GM21367 (cell line): ENCODE results near the gene LRRIQ1.

Source experiments
- ATAC-seq: cut with Tn5 transposase; IDR thresholded peaks from one replicate; pipeline ENCODE4 v1.9.1; 2021; ENCODE audit not compliant: unreplicated experiment

LRRIQ1 gene

DNA sequence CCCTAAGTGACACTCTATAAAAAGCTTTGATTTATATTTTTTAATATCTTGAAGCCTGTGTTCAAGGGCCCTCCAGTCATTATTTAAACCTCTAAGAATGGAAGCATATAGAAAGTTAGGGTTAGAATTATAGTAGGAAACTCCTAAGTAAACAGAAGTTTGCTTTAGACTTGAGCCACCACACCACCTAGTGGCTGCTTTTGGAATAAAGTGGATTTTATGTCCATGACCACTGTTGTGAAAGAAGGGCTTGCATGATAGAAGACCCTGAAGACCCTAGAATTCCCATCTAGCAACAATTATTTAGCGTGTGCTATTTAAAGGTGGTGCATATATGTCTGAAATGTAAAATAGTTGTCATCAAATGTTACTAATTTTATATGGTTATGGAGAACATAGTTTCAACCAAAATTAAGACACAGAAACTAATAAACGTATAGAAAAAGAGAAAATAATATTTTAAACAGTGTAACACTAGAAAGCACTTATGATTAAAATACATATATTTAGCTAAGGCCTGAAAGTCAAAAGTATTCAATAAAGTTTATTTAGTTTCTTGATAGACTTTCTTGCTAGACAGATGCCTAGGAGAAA lies 21.3 kb downstream of the LRRIQ1 start:
- ATAC-seq = peak; percentile 94

GRCh38 chr12:85058339-85058738 lies 22.2 kb downstream of the LRRIQ1 start:
- no peak for ATAC-seq

DNA sequence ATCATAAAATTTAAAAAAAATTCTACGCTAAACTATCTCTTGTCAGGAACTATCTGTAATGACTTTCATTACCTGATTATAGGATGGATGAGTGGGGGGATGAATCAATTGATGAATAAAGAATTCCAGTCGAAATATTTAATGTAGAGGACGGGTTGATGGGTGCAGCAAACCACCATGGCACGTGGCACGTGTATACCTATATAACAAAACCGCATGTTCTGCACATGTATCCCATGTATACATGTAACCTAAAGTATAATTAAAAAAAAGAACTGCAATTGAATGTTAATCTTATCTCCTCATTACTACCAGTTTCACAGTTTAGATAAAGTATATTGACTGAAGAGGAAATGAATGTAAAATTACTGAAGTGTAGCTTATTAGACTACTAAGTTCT lies 23.4 kb downstream of the LRRIQ1 start:
- no peak for ATAC-seq

DNA sequence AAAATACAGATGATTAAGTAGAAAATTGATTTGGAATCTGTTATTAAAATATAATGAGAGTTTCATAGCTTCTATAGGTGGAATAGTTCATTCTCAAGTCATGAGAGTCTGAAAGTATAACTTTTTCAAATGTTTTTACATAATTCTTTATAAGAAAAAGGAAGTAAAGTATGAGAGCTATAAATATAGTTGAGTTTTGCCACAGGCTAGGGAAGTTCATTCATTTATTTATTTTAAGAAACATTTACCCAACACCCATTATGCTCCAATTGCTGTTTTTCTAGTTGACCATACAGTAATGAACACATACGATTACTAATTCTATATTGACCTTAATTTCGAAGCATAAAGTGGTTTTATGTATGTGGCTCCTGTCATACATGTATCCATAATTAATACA lies 24.8 kb downstream of the LRRIQ1 start:
- ATAC-seq = no peak

DNA sequence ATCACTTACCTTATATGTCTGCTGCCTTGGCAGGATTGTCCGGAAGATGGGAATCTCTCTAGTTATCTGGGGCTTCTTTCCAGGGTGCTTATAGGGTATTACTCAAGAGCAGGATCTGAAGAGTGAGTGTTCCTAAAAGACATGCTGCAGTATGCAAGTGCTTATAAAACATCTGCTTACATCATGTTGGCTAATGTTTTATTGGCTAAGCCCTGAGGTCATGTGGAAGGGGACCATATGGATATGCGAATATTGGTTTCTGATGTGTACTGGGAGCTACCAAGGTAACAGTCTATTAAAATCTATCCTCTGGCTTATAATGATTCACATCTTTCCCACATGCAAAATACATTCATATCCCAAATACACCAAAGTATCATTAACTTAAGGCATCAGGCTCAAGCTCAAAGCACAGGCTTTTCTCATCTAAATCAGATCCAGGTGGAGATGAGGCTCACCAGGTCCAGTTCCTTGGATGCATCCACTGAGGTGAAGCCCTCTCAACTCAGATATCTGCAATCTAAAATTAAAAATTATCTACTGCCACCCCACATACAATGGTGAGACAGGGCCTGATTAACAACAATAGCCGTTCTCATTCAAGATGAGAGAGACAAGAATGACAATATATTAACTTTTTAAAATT lies 29.8 kb downstream of the LRRIQ1 start:
- no peak for ATAC-seq

DNA sequence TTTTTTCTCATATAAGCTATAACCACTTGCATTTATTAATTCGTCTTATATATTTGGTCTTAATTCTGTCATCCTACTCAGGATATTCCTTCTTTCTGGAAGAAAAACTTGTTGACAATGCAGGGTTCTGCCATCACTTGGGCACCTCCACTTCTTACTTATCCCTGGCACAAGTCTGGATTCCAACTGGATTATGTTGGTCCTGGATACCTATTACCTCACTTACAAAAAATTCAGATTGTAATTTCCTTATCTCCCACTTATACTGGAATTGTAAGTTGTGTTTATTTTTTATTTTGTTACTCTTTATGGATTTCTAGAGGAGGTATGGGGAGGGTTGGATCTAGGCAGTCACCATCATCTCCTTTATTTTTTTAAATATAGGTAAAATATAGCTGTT lies 36.7 kb downstream of the LRRIQ1 start:
- ATAC-seq = no peak

GRCh38 chr12:85076688-85077430 lies 40.7 kb downstream of the LRRIQ1 start:
- peak; percentile 72 for ATAC-seq

DNA sequence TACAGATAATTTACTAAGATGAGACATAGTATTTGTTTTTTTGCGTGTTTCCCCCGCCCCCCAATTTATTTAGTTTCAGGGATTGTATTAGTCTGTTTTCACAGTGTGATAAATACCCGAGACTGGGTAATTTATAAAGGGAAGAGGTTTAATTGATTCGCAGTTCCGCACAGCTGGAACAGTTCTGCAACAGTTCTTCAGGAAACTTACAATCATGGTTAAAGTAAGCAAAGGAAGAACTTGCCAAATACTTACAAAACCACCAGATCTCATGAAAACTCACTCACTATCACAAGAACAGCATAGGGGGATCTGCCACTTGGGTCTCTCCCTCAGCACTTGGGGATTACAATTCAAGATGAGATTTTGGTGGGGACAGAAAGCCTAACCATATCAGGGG lies 48.9 kb downstream of the LRRIQ1 start:
- ATAC-seq = no peak

- no peak for ATAC-seq
Observed at GRCh38 chr12:85089792-85090191, 53.6 kb downstream of the LRRIQ1 start.

DNA sequence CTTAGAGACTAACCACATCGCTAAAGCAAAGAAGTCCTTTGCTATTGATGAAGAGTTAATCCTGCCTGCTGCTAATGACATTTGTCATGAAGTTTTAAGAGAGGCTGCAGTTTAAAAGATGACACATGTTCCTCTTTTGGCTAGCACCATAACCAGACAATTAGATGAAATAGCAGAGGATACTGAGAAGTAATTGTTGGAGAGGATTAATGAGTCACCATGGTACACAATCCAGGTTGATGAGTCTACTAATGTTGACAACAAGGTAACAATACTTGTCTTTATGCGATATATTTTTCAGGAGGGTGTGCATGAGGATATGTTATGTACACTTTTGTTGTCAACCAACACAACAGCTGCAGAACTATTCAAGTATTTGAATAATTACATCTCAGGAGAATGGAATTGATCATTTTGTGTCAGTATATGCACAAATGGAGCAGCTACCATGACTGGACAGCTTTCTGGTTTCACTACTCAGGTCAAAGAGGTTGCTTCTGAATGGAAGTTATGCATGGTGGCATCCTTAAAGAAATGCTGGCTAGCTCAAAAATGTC lies 56.7 kb downstream of the LRRIQ1 start:
- ATAC-seq = no peak

GRCh38 chr12:85095501-85095900 lies 59.4 kb downstream of the LRRIQ1 start:
- ATAC-seq = no peak

GRCh38 chr12:85130646-85131045 lies 94.5 kb downstream of the LRRIQ1 start:
- no peak for ATAC-seq

- no peak for ATAC-seq
Observed at GRCh38 chr12:85138833-85139232, 102.7 kb downstream of the LRRIQ1 start.

GRCh38 chr12:85147331-85147730 lies 111.2 kb downstream of the LRRIQ1 start:
- no peak for ATAC-seq

DNA sequence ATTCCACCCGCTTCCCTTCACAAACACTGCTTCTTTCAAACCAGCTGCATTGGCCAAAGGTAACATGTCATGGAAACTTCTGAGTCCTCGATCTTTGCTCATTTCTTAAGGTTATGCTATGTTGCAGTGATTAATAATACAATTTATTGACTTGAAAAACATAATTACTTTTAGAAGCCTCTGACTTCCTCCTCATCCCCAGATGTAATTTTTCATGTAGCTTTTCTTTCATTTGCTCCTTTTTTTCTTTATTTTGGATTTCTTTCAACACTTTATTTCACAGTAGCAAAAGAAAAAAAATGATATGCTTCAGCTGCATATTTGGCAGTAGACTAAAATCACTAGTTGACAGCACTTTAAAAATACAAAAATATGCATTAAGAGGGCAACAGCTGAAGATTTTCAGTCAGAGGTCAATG lies 116.2 kb downstream of the LRRIQ1 start:
- no peak for ATAC-seq

DNA sequence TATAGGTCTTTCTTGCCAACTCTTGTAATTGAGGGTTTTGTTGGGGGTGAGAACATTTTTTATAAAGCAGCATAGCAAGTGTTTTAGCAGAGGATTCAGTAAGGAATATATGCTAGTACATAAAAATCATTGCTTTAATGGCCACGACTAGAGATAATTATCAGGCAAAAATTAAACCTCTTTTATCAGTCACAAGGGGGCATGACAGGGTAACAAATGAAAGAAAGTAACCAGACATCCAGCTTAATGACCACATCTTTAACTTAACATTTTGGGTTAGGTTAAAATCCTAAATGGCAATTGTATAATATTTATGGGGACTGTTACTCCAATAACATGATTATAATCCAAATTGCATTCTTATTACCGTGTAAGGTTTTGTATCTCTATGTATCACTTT lies 119.6 kb downstream of the LRRIQ1 start:
- no peak for ATAC-seq

- ATAC-seq = no peak
Observed at GRCh38 chr12:85156569-85156968, 120.4 kb downstream of the LRRIQ1 start.

GRCh38 chr12:85157035-85157603 lies 121.0 kb downstream of the LRRIQ1 start:
- no peak for ATAC-seq

GRCh38 chr12:85163752-85164321 lies 127.7 kb downstream of the LRRIQ1 start:
- ATAC-seq = no peak

- ATAC-seq = no peak
Observed at GRCh38 chr12:85179680-85180270, 143.6 kb downstream of the LRRIQ1 start.

DNA sequence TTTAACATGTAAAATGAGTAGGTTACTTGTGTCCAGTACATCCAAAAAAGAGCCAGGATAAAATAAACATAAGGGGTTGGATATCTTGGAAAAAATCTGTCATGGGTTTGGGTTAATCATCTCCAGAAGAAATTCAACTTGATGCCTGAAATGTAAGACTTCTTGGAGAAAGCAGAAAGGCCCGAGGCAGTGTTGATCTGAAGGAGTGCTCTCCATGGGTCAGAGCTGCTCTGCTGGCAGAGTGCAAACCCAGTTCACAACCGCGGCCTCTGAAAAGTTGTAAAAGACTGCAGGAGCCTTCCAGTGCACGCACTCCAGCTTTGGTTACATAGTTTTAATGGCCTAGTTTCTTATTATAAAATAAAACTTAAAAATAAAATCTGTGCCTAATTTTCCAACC lies 146.5 kb downstream of the LRRIQ1 start:
- no peak for ATAC-seq
